RWPE1 (cell line): ENCODE data around the gene DGCR6L.
"Not testable (repeated sequence)": the region's sequence is repeated elsewhere in the genome, so short reads cannot be mapped to it uniquely, and the experiment has no call there.

Experiments used
- CTCF ChIA-PET: fragments of 350-600 bp; sonication (Branson Sonifier 250); formaldehyde crosslinking; extraction: SDS; loops from one replicate; lab custom pipeline; 2021; lab: Yijun Ruan, JAX
- POLR2A ChIA-PET: fragments of 400-600 bp; formaldehyde crosslinking; extraction: SDS; loops from one replicate; lab custom pipeline; 2020; ENCODE audit warnings: antibody characterized with exemption; ENCODE audit not compliant: low non-redundant PET; lab: Yijun Ruan, JAX
- DNase-seq: peaks from one replicate; pipeline ENCODE4 v3.0.0; 2012; ENCODE audit warnings: low spot score
- H3K27ac ChIP-seq: fragments of 450-650 bp; 2 replicates; pipeline ENCODE4 v1.5.1; 2017
- CTCF ChIP-seq: fragments of 450-650 bp; conservative IDR thresholded peaks from 2 replicates; pipeline ENCODE4 v1.5.1; 2017; ENCODE audit warnings: low read depth, mild to moderate bottlenecking

The DGCR6L gene

GRCh38 chr22:20280866-20281265 is 39.0 kb downstream of the DGCR6L start:
- ChIA-PET CTCF (interaction anchor here (1.3 kb wide), 1 partner anchor 124 kb away, joined by 4 read pairs; no protein-coding TSS in a partner anchor), POLR2A (no interaction called here)
- no peak for DNase-seq
- no peak overlapping the region for H3K27ac ChIP-seq
- TF ChIP-seq CTCF, result no peak

- DNase-seq, H3K27ac ChIP-seq, POLR2A ChIA-PET, CTCF ChIA-PET: not testable (repeated sequence)
These were observed 39.7 kb downstream of the DGCR6L start for GRCh38 chr22:20280163-20280562.

GRCh38 chr22:20279662-20280134 is 40.2 kb downstream of the DGCR6L start:
- POLR2A ChIA-PET, result no interaction called here
- H3K27ac ChIP-seq, result no peak overlapping the region
- CTCF ChIA-PET, result no interaction called here
- no peak for DNase-seq
- TF ChIP-seq CTCF, result no peak

GRCh38 chr22:20278726-20279490 is 41.0 kb downstream of the DGCR6L start:
- H3K27ac ChIP-seq, CTCF ChIA-PET, DNase-seq, POLR2A ChIA-PET: not testable (repeated sequence)

- DNase-seq, CTCF ChIA-PET, POLR2A ChIA-PET: not testable (repeated sequence)
These were observed 41.8 kb downstream of the DGCR6L start for GRCh38 chr22:20277936-20278635.

GRCh38 chr22:20276468-20276867 is 43.4 kb downstream of the DGCR6L start:
- H3K27ac ChIP-seq, result no peak overlapping the region
- DNase-seq, result no peak
- CTCF ChIA-PET, result no interaction called here
- POLR2A ChIA-PET, result no interaction called here
- TF ChIP-seq CTCF, result no peak

More at GRCh38 chr22:20277936-20278635, 41.8 kb downstream of the DGCR6L start:
- H3K27ac ChIP-seq, result not testable (repeated sequence)

- CTCF ChIA-PET, result no interaction called here
- no peak for DNase-seq
- H3K27ac ChIP-seq, result no peak overlapping the region
- POLR2A ChIA-PET, result no interaction called here
- no peak for TF ChIP-seq CTCF
These were observed 44.0 kb downstream of the DGCR6L start for GRCh38 chr22:20275836-20276235.

- POLR2A ChIA-PET, DNase-seq, CTCF ChIA-PET, H3K27ac ChIP-seq: not testable (repeated sequence)
These were observed 44.5 kb downstream of the DGCR6L start for GRCh38 chr22:20275325-20275724.

GRCh38 chr22:20274374-20274773 is 45.5 kb downstream of the DGCR6L start:
- CTCF ChIA-PET, POLR2A ChIA-PET, DNase-seq, H3K27ac ChIP-seq: not testable (repeated sequence)
